ENCODE results near the gene DENR.
"Not testable (repeated sequence)": the region's sequence is repeated elsewhere in the genome, so short reads cannot be mapped to it uniquely, and the experiment has no call there.

DENR gene

DNA sequence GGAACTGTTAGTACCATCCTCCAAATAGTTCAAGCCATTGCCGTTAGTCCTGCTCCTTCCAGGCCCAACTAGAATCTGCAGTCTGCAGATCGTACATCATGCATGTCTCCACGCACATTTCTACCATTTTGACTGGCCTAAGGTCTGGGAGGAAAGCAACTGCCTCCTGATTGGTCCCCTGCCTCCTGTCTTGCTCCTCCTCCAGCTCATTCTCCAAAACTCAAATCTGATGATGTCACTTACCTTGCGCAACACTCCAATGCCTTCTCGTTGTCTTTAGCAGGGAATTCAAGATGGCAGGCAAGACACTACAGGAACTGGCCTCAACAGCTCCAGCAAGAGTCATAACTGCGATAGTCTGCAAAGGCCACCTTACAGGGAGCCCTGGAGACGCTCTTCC is 12.3 kb upstream of the DENR start:
- no peak for DNase-seq (ENCODE audit: low read depth in 2 of 2)

DNA sequence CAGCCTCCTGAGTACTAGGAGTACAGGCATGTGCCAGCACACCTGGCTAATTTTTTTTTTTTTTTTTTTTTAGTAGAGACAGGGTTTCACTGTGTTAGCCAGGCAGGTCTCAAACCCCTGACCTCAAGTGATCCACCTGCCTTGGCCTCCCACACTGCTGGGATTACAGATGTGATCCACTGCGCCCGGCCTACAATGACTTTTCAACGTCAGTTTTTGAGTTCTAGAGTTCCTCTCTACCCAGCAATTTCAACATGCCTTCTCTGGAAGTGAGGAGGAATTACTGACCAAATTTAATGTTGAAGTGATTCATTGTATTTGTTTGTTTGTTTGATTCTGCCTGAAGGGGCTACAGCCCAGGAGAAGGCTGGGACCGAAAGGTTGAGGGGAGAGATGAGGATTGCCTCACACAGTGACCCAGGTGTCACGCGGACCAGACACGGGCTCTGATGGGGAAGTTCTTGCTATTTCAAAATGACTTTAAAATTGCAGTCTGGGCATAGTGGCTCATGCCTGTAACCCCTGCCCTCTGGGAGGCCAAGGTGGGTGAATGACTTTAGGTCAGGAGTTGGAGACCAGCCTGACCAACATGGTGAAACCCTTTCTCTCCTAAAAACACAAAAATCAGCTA is 8.6 kb upstream of the DENR start:
- DNase-seq (ENCODE audit: low read depth in 2 of 2): no peak

- DNase-seq (ENCODE audit: low read depth in 2 of 2): no peak
Measured at GRCh38 chr12:122747224-122748135, 5.1 kb upstream of the DENR start.

- DNase-seq (ENCODE audit: low read depth in 2 of 2): no peak
Measured at GRCh38 chr12:122749569-122750332, 2.9 kb upstream of the DENR start.

DNA sequence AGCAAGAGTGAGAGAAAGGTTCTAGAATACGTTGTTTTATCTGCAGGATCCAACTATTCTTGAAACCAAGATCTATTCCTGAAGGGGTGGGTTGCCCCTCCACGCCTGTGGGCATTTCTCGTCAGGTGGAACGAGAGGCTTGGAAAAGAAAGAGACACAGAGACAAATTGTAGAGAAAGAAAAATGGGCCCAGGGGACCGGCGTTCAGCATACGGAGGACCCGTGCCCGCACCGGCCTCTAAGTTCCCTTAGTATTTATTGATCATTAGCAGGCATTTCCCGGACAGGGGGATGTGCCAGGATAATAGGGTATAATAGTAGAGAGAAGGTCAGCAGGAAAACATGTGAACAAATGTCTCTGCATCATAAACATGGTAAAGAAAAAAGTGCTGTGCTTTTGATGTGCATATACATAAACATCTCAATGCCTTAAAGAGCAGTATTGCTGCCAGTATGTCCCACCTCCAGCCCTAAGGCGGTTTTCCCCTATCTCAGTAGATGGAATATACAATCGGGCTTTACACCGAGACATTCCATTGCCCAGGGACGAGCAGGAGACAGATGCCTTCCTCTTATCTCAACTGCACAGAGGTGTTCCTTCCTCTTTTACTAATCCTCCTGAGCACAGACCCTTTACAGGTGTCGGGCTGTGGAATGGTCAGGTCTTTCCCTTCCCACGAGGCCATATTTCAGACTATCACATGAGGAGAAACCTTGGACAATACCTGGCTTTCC is 1.7 kb upstream of the DENR start:
- not testable (repeated sequence) for DNase-seq (ENCODE audit: low read depth in 2 of 2)

GRCh38 chr12:122753319-122753650 is 661 bp downstream of the DENR start:
- DNase-seq (ENCODE audit: low read depth in 2 of 2): no peak

GRCh38 chr12:122754790-122755189 is 2.2 kb downstream of the DENR start:
- no peak for DNase-seq (ENCODE audit: low read depth in 2 of 2)

- no peak for DNase-seq (ENCODE audit: low read depth in 2 of 2)
Measured at GRCh38 chr12:122757568-122757967, 4.9 kb downstream of the DENR start.

GRCh38 chr12:122785503-122785902 is 32.9 kb downstream of the DENR start:
- DNase-seq (ENCODE audit: low read depth in 2 of 2): no peak

DNA sequence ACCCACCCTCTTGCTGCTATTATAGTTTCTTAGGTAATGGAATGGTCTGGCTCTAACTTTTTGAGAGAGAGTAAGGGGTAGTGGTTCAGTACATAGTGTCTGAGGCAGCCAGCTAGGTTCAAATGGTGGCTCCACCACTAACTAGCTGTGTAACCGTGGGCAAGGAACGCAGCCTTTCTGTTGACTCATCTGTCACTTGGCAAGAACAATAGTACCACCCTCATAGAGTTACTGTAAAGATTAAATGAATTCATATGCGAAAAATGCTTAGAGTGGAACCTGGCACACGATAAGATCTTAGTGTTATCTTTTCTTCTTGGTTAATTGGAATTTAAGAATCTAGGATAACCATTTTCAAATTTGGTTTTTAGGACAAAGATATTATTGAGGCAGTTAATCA is 35.8 kb downstream of the DENR start:
- no peak for DNase-seq (ENCODE audit: low read depth in 2 of 2)

- DNase-seq (ENCODE audit: low read depth in 2 of 2): no peak
Measured at GRCh38 chr12:122789637-122790036, 37.0 kb downstream of the DENR start.

DNA sequence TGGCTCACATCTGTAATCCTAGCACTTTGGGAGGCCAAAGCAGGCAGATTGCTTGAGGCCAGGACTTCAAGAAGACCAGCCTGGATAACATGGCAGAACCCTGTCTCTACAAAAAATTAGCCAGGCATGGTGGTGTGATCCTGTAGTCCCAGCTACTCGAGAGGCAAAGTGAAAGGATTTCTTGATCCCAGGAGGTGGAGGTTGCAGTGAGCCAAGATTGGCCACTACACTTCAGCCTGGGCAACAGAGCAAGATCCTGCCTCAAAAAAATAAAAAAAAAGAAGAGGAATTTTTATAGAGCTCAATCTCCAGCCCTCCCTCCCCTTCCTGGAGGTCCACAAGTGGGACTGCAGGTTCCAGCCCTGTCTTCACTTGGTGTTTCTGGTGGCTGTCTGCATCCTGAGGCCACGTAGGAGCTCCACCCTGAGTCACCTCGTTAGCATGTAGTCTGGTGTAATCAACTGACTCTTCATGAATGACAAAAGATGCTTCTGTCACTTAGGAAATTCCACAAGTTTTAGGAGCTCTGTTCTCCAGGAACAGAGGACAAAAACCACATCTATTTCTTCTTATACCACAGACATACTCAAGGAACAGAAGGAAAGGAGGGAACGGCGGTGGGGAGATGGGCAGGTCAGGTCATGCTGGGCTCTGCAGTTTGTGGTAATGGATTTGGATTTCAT is 37.9 kb downstream of the DENR start:
- no peak for DNase-seq (ENCODE audit: low read depth in 2 of 2)

GRCh38 chr12:122793685-122794106 is 41.1 kb downstream of the DENR start:
- DNase-seq (ENCODE audit: low read depth in 2 of 2): no peak

DNA sequence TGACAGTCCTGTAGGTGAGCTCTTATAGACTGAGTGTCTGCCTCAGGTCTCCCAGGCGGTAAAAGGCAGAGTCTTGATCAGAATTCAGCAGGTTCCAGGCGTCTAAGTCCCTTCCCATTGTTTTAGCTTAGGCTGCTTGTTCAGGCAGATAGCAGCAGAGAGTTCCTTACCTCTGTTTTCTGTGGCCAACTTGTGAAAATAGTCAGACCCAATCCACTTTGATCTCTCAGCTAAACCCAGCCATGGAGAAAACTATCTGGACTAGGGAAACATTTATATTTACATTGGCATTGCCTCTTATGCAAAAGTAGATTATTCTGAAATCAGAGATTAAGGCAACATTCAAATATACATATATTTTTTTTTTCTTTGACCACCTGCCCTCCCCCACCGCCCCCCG is 43.2 kb downstream of the DENR start:
- no peak for DNase-seq (ENCODE audit: low read depth in 2 of 2)

DNA sequence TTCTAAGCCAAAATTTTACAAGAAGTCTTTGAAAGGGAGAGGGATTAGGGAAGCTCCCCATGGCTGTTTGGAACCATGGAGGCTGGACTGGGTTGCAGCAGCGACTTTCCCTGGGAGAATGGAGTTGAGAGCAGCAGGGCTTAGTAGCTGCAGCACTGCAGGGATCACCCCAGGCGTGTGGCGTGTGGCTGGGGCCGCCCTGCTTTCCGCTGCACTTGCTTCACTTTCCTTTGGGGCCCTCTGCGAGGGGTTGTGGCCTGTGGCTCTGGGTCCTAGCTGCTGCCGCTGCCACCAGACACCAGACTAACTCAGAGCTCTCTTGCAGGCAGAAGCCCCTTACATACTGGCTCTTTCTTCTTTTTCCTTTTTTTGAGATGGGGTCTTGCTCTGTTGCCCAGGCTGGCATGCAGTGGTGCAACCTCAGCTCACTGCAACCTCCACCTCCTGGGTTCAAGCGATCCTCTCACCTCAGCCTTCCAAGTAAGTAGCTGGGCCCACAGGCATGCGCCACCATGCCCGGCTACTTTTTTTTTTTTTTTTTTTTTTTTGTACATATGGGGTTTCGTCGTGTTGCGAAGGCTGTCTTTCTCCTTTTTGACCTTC is 47.1 kb downstream of the DENR start:
- DNase-seq (ENCODE audit: low read depth in 2 of 2): no peak

DNA sequence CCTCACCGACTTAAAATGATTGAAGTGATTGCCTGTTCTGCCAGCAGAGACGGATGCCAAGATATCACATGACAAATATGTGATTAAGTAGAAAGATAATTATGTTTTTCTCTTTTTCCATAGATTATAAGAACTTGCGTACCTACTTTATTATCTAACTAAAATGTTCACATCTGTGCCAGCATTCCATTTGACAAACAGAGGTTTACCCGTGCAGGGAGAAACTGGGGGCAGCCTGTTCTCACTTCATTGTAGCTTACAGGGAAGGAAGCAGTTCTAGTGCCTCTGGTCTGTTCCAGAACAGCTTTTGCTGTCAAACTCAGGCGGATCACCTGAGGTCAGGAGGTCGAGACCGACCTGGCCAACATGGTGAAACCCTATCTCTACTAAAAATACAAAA is 51.3 kb downstream of the DENR start:
- no peak for DNase-seq (ENCODE audit: low read depth in 2 of 2)

GRCh38 chr12:122804957-122805356 is 52.3 kb downstream of the DENR start:
- DNase-seq (ENCODE audit: low read depth in 2 of 2): not testable (repeated sequence)

DNA sequence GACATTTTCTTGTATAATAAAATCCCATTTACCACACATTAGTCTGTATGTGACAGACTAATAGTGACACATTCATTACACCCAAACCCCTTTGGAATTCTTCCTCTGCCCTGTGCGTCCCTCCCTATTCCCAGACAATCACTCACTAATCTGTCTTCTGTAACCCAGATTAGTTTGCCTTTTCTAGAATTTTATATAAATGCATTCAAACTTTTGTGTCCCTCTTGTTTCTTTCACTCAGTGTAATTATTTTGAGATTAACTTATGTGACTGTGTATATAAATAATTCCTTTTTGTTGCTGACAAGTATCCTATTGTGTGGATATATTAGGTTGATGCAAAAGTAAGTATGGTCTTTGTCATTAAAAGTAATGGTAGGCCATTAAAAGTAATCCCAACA is 55.0 kb downstream of the DENR start:
- DNase-seq (ENCODE audit: low read depth in 2 of 2): no peak

DNA sequence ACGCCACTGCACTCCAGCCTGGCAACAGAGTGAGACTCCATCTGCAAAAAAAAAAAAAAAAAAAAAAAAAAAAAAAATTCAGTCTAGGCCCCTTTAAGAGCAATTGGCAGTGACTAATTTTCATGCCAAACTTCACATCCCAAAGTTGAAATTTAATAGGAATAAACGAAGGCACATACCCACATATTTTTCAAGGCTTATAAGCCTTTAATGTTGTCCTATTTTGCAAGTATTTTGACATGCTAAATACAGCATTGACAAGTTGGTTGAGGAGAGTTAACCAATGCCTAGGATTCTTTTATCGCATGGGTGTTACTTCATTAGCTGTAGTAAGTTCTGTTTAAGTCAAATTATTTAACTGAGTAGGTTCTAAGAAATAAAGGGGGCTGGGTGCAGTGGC is 59.2 kb downstream of the DENR start:
- DNase-seq (ENCODE audit: low read depth in 2 of 2): no peak

DNA sequence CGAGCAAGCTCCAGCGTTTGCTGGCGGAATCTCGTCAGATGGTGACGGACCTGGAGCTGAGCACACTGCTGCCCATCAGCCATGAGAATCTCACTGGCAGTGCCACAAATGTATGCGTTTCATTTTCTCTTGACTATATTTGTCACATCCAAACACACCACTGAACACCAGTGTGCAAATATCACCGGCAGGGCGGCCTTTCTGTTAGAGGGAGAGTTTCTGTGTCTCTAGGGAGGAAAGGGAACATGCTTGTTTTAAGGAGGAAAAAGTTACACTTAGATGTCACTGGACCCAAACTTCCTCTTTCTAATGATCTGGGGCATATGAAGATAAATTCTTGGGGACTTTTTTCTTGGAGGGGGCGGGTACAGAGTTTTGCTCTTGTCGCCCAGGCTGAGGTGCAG is 60.7 kb downstream of the DENR start:
- DNase-seq (ENCODE audit: low read depth in 2 of 2): no peak

DNA sequence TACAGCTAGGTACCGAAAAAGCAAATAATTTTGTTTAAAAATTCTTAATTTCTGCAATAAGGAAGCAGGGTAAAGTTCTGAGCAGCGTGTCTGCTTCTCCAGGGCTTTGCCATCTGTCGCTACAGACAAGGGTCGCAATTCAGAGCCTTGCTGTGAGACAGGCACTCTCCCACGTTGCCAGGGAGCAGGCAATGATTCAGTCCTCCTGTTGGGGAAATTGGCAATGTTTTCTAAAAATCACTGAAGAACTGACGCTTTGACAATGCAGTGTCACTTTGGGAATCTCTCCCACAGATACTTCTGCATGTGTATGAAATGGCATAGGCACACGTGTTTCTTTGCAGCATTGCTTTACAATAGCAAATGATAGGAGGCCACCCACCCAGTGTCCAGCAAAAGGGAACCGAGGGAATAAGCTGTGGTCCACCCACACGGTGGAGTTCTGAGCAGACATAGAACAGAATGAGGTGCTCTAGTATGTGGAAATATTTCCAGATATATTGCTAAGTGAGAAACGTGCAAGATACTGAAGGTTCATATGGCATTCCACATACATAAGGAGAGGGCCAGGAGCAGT is 66.7 kb downstream of the DENR start:
- DNase-seq (ENCODE audit: low read depth in 2 of 2): no peak
